Retinal pigment epithelial cell (primary cell): ENCODE measurements around the gene MTA2.

Experiments
- DNase-seq: peaks from one replicate; pipeline ENCODE4 v3.0.0-alpha.2; 2010; ENCODE audit warnings: low read depth
- H3K4me3 ChIP-seq: 2 replicates; pipeline ENCODE4 v1.5.1; 2011; ENCODE audit warnings: mild to moderate bottlenecking, low read length, control low read depth, moderate library complexity
- TF ChIP-seq, protein P1 (sequence below): conservative IDR thresholded peaks from 2 replicates; pipeline ENCODE4 v1.5.1; 2011; ENCODE audit warnings: low read depth, low read length, control low read depth, inconsistent platforms

The MTA2 gene

DNA sequence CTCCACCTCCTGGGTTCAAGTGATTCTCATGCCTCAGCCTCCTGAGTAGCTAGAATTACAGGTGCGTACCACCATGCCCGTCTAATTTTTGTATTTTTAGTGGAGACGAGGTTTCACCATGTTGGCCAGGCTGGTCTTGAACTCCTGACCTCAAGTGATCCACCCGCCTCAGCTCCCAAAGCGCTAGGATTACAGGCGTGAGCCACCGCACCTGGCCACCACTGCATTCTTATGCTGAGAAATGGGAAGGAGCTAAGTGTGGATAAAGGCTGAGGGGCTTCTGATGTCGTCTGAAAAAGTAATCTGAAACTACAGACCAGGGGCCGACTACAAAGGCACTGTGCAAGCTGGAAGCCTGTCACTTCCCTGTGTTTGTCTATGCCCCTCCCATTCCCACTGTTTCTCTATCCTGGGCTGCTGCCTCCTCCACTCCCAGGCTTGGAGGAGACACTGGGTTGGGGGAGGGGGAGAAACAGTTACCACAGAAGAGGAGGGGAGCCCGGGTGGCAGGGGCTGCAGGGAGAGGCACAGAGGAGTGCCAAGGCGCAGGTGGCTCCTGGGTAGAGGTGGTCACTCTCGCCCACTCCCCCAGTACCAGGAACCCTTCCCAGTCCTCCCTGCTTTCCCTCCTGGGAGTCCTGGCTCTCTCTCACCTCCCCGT is 2.9 kb upstream of the MTA2 start:
- H3K4me3 ChIP-seq, result no peak overlapping the region
- TF ChIP-seq, protein P1, sequence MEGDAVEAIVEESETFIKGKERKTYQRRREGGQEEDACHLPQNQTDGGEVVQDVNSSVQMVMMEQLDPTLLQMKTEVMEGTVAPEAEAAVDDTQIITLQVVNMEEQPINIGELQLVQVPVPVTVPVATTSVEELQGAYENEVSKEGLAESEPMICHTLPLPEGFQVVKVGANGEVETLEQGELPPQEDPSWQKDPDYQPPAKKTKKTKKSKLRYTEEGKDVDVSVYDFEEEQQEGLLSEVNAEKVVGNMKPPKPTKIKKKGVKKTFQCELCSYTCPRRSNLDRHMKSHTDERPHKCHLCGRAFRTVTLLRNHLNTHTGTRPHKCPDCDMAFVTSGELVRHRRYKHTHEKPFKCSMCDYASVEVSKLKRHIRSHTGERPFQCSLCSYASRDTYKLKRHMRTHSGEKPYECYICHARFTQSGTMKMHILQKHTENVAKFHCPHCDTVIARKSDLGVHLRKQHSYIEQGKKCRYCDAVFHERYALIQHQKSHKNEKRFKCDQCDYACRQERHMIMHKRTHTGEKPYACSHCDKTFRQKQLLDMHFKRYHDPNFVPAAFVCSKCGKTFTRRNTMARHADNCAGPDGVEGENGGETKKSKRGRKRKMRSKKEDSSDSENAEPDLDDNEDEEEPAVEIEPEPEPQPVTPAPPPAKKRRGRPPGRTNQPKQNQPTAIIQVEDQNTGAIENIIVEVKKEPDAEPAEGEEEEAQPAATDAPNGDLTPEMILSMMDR, result no peak
- DNase-seq, result no peak

GRCh38 chr11:62603776-62604299 is 2.2 kb upstream of the MTA2 start:
- DNase-seq, result no peak
- TF ChIP-seq, protein P1, result no peak
- no peak overlapping the region for H3K4me3 ChIP-seq

GRCh38 chr11:62603072-62603408 is 1.4 kb upstream of the MTA2 start:
- no peak overlapping the region for H3K4me3 ChIP-seq
- no peak for DNase-seq
- TF ChIP-seq, protein P1, result no peak

GRCh38 chr11:62602141-62603071 is 741 bp upstream of the MTA2 start:
- TF ChIP-seq, protein P1, result peak; percentile 10
- no peak for DNase-seq
- H3K4me3 ChIP-seq, result peak overlapping the region; percentile 48

GRCh38 chr11:62601122-62601371 is 618 bp downstream of the MTA2 start:
- H3K4me3 ChIP-seq, result peak overlapping the region; percentile 90
- TF ChIP-seq, protein P1, result no peak
- DNase-seq, result no peak

DNA sequence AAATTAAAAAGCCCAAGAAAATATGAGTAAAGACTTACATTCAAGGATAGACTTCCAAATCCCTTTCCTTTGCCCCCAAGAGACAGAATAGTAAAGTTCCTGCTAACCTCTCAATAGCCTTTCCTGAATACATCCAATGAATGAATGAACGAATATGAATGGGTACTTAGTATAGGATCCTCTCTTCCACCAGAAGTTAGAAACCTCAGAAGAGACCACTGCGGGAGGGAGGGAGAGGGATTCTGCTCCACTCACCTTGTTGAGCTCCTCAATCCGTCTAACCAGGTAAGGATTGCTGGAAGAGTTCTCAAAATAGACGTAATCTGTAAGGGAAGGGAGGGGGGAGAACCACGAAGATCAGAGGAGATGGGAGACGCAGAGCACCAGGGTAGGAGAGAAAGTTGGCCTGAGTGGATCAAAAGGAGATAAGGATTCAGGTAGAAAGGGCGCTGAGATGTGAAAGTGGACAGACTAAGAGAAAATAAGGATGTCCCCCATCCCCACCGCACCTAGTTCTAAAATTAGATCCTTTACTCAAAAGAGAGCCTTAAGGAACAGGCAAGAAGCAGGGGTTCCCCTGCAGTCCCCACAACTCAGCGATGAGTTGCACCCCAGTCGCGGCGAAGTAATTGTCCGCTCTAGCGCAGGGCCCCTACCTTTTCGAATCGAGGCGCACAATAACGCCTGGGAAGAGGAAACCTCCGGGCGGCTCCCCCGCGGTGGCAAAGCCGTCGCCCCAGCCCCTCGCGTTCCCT is 1.1 kb downstream of the MTA2 start:
- peak overlapping the region; percentile 90 for H3K4me3 ChIP-seq
- TF ChIP-seq, protein P1, result no peak
- DNase-seq, result no peak
